Fibroblast of the aortic adventitia (primary cell): ENCODE data around the gene MYCBP. TPM values are rescaled to one million over a fixed set of nuclear protein-coding genes. Genes with fewer than 3 reads are reported as not detected.

Source experiments
- DNase-seq: peaks from one replicate; pipeline ENCODE4 v3.0.0-alpha.2; 2010; ENCODE audit warnings: low read depth
- H3K4me3 ChIP-seq: 2 replicates; pipeline ENCODE4 v1.5.1; 2011; ENCODE audit warnings: low read depth, mild to moderate bottlenecking, control low read depth, low read length, moderate library complexity
- small RNA-seq: library from RNA; depleted of rRNA; stranded (forward); fragments of <200 nt; gene quantifications from one replicate; pipeline ENCODE3, GENCODE V24; 2012
- total RNA-seq: library from RNA; depleted of rRNA; stranded (reverse); fragments of >200 nt; gene quantifications from 2 replicates; pipeline ENCODE4 v1.2.3, GENCODE V29; 2012; ENCODE audit warnings: low replicate concordance
- TF ChIP-seq, protein P1 (sequence below): IDR thresholded peaks from 2 replicates; pipeline ENCODE4 v1.5.1; 2011; ENCODE audit warnings: mild to moderate bottlenecking, low read length, control low read depth, inconsistent platforms; ENCODE audit not compliant: insufficient read depth

MYCBP gene
- total RNA-seq, 1 donor = 8.9 TPM

DNA sequence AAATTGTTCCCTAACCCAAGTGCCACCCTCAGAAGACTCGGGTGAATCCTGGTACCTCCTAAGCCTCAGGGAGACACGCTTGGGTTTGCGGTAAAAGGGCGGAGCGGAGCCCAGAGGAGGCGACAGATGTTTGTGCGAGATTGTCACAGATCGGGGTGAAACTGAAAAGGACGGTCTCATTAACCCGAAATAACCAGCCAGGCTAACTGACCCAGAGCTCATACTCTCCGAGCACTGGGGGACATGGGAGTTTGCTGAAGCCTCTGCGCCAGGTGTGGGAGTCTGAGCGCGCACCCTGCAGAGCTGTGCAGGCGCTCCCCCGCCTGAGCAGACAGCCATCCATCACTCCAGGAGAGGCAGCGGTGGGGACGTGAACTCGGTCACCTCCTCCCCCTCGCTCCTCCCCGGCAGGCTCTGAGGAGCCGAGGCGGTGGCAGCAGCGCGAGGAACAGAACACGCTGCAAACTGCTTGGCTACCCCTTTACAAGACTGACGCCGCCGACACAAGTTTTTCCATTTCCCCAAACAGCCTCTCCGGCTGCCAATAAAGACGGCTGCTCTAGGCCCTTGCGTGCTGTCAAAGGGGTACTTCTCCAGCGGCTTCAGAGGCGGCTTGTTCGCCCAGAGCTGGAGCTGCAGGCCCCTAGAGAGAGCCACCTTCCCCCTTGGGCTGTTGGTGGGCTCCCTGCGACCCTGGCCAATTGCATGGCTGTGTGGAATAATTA, 57.1 kb downstream of the MYCBP start:
- no peak for DNase-seq
- TF ChIP-seq, protein P1, sequence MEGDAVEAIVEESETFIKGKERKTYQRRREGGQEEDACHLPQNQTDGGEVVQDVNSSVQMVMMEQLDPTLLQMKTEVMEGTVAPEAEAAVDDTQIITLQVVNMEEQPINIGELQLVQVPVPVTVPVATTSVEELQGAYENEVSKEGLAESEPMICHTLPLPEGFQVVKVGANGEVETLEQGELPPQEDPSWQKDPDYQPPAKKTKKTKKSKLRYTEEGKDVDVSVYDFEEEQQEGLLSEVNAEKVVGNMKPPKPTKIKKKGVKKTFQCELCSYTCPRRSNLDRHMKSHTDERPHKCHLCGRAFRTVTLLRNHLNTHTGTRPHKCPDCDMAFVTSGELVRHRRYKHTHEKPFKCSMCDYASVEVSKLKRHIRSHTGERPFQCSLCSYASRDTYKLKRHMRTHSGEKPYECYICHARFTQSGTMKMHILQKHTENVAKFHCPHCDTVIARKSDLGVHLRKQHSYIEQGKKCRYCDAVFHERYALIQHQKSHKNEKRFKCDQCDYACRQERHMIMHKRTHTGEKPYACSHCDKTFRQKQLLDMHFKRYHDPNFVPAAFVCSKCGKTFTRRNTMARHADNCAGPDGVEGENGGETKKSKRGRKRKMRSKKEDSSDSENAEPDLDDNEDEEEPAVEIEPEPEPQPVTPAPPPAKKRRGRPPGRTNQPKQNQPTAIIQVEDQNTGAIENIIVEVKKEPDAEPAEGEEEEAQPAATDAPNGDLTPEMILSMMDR = no peak
- no peak overlapping the region for H3K4me3 ChIP-seq

GRCh38 chr1:38814984-38815464, 58.1 kb downstream of the MYCBP start:
- TF ChIP-seq, protein P1 = no peak
- DNase-seq = no peak
- H3K4me3 ChIP-seq = no peak overlapping the region

DNA sequence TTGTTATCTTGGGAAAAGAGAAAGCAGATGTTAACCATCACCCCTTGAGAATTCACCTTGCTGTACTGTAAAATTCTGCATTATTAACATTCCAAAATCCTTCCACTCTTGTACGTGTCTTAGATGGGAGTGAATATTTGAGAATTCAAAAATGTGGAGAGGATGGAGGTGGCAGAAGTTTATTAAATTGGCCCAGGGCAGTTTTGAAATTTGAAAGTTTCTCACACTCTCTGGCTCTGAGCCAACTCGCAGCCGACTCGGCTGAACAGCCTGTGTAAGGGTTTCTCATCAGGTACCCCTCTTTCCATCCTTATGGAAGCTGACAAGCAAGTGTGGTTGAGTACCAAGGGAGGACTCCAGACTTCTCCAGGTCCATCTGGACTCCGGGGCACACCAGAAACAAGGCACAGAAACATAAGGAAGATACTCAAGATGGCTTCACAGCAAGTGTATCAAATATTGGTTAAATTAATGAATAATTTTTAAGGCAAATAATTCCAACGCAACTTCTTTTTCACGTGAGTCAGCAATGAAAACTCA, 58.6 kb downstream of the MYCBP start:
- TF ChIP-seq, protein P1 = no peak
- no peak overlapping the region for H3K4me3 ChIP-seq
- DNase-seq = no peak

DNA sequence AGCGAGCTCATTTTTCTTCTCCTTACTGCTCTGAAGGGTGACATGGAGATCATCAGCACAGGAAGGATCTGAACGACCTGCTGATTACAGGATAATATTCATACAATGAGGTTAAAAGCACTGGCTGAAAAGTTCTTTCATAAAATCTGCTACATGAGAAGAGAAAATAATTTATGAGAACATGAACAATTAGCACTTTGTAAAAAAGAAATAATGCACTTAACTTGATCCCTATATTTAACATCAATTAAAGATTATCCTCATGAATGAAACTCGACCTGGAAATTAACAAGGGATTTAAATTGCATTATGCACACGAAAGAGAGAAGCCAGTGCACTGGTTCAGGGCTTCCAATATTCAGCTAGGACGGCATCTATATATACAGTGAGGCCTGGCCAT, 60.2 kb downstream of the MYCBP start:
- no peak for DNase-seq
- TF ChIP-seq, protein P1 = no peak
- no peak overlapping the region for H3K4me3 ChIP-seq

Small RNA genes within 50 kb of the gene (small RNA-seq; reads per million reads assigned to genes)
- not detected for gene GJA9-MYCBP

Other genes starting within 250 kb of the MYCBP start
- gene RRAGC, start 13.6 kb downstream of the MYCBP start, total RNA-seq = 44.4 and 56.8 TPM in 2 replicates
- gene GJA9, start 8.2 kb upstream of the MYCBP start, total RNA-seq = 0.09 TPM in 1 of 2 replicates, not detected in the other
- 0.81 TPM in 1 of 2 replicates, not detected in the other for gene RHBDL2, start 68.5 kb upstream of the MYCBP start, total RNA-seq
- 32.8 and 33.6 TPM in 2 replicates for gene AKIRIN1, start 117.9 kb upstream of the MYCBP start, total RNA-seq
- gene NDUFS5, start 153.0 kb upstream of the MYCBP start, total RNA-seq = 365 and 456 TPM in 2 replicates